Activated T-cell treated with anti-CD3 and anti-CD28 coated beads, Interleukin-2, amount 50 U/mL, for 24 hours (primary cell): ENCODE results near the gene RBM19.

Experiments used
- DNase-seq: peaks from one replicate; pipeline ENCODE4 v3.0.0-alpha.2; 2020
- H3K27ac Mint-ChIP-seq: 2 replicates; pipeline ENCODE4 v1.8.0; 2020; ENCODE audit warnings: mild to moderate bottlenecking, mixed read lengths
- H3K27me3 Mint-ChIP-seq: 2 replicates; pipeline ENCODE4 v1.8.0; 2020; ENCODE audit warnings: mixed read lengths
- H3K36me3 Mint-ChIP-seq: 2 replicates; pipeline ENCODE4 v1.8.0; 2020; ENCODE audit warnings: low read depth, mixed read lengths
- H3K4me1 Mint-ChIP-seq: 2 replicates; pipeline ENCODE4 v1.8.0; 2020; ENCODE audit warnings: low read depth, mixed read lengths
- H3K4me3 Mint-ChIP-seq: 2 replicates; pipeline ENCODE4 v1.8.0; 2020; ENCODE audit warnings: mild to moderate bottlenecking, moderate library complexity, mixed read lengths
- H3K9me3 Mint-ChIP-seq: 2 replicates; pipeline ENCODE4 v1.8.0; 2020; ENCODE audit warnings: mixed read lengths

The RBM19 gene

GRCh38 chr12:113796852-113797534 lies 169.1 kb downstream of the RBM19 start:
- H3K27ac Mint-ChIP-seq, result no peak overlapping the region
- H3K9me3 Mint-ChIP-seq, result peaks cover 5% of the 10 kb centered on the region
- no peaks in the 10 kb centered on the region for H3K4me1 Mint-ChIP-seq
- no peaks in the 10 kb centered on the region for H3K27me3 Mint-ChIP-seq
- DNase-seq, result no peak
- H3K4me3 Mint-ChIP-seq, result no peak overlapping the region
- peaks cover 3% of the 10 kb centered on the region for H3K36me3 Mint-ChIP-seq

DNA sequence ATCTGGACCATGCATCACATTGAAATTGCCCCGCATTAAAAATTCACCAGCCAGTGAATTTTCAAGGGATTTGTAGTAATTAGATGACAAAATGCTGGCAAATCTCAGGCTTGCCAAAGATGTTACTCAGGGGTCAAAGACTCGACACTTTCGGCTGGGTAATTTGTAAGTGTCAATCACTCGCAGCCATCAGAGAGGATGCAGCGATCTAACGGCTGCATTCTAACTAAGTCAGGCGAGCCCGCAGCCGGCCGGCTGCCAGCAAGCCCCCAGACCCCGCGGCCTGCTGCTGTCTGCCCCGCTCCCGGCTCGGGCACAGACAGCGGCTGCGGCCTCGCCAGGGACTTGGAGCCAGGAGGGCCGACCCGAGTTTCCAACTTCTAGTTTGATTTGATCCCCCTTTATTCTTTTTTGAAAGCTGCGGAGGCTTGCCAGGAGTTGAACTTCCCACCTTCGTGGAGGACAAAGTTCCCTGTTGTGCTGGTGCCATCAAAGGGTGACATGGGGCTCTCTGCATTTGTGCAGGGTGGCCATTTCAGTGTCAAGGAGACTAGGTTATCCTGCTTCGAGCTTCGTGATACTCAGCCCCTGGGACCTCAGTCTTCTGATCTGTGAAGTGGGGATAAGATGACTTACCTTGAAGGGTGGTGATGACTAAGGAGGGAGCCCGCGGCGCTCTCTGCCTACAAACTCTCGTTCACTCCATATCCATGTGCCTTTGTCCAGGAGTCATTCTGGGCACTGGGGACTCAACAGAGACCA lies 169.9 kb downstream of the RBM19 start:
- H3K27me3 Mint-ChIP-seq, result no peaks in the 10 kb centered on the region
- H3K4me3 Mint-ChIP-seq, result no peak overlapping the region
- no peak overlapping the region for H3K27ac Mint-ChIP-seq
- DNase-seq, result no peak
- peaks cover 8% of the 10 kb centered on the region for H3K9me3 Mint-ChIP-seq
- peaks cover 3% of the 10 kb centered on the region for H3K36me3 Mint-ChIP-seq
- no peaks in the 10 kb centered on the region for H3K4me1 Mint-ChIP-seq

- no peaks in the 10 kb centered on the region for H3K4me1 Mint-ChIP-seq
- DNase-seq, result no peak
- no peak overlapping the region for H3K4me3 Mint-ChIP-seq
- H3K27me3 Mint-ChIP-seq, result no peaks in the 10 kb centered on the region
- peaks cover 16% of the 10 kb centered on the region for H3K9me3 Mint-ChIP-seq
- H3K36me3 Mint-ChIP-seq, result peaks cover 3% of the 10 kb centered on the region
- H3K27ac Mint-ChIP-seq, result no peak overlapping the region
These were observed 170.7 kb downstream of the RBM19 start for GRCh38 chr12:113795445-113795844.

DNA sequence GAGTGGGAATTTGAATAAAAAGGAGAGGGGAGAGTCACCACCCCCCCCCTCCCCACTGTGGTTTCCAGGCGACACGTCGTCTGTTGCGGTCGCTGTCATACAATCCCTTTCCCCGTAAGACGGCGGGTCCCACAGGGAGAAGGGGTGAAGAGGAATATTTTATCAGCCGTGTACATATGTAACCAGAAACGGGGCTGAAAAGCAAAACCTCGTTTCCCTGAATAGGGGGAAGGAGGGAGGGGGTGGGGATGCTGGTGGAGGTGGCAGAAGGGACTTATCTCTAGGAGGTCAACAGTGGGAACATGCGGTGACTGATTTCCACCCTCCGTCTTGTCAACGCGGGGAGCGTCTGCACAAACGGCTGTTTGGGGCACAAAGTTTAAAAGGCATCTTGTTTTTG lies 171.4 kb downstream of the RBM19 start:
- no peak for DNase-seq
- peaks cover 3% of the 10 kb centered on the region for H3K36me3 Mint-ChIP-seq
- H3K27me3 Mint-ChIP-seq, result no peaks in the 10 kb centered on the region
- H3K9me3 Mint-ChIP-seq, result peaks cover 23% of the 10 kb centered on the region
- H3K27ac Mint-ChIP-seq, result no peak overlapping the region
- H3K4me1 Mint-ChIP-seq, result no peaks in the 10 kb centered on the region
- H3K4me3 Mint-ChIP-seq, result no peak overlapping the region

DNA sequence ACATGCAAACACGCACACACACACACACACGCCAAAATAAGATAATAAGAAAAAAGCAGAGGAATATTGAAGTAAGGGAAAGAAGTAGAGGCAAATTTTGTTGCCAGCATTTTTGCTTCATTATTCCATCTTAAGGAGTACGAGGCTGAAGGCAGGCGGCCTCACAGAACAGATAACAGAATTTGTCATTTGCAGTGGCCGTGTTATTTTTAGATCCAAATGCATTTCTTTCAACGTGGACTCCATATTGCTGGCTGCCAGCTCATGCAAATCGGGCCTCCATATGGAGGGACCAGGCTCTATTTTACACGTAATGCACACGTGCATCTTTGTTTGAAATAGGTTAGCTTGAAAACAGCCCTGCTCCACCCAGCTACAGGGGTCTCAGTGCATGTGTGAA lies 172.9 kb downstream of the RBM19 start:
- DNase-seq, result no peak
- no peak overlapping the region for H3K4me3 Mint-ChIP-seq
- H3K9me3 Mint-ChIP-seq, result peaks cover 31% of the 10 kb centered on the region
- no peak overlapping the region for H3K27ac Mint-ChIP-seq
- no peaks in the 10 kb centered on the region for H3K27me3 Mint-ChIP-seq
- H3K4me1 Mint-ChIP-seq, result no peaks in the 10 kb centered on the region
- peaks cover 3% of the 10 kb centered on the region for H3K36me3 Mint-ChIP-seq

GRCh38 chr12:113792450-113792849 lies 173.7 kb downstream of the RBM19 start:
- no peak overlapping the region for H3K4me3 Mint-ChIP-seq
- peaks cover 3% of the 10 kb centered on the region for H3K36me3 Mint-ChIP-seq
- H3K4me1 Mint-ChIP-seq, result no peaks in the 10 kb centered on the region
- no peaks in the 10 kb centered on the region for H3K27me3 Mint-ChIP-seq
- no peak for DNase-seq
- H3K27ac Mint-ChIP-seq, result no peak overlapping the region
- H3K9me3 Mint-ChIP-seq, result peaks cover 33% of the 10 kb centered on the region

- no peak for DNase-seq
- Mint-ChIP-seq H3K9me3 (peaks cover 35% of the 10 kb centered on the region), H3K27me3 (peaks cover 2% of the 10 kb centered on the region), H3K4me1 (no peaks in the 10 kb centered on the region), H3K4me3 (no peak overlapping the region), H3K36me3 (peaks cover 3% of the 10 kb centered on the region), H3K27ac (no peak overlapping the region)
These were observed 177.9 kb downstream of the RBM19 start for GRCh38 chr12:113788020-113788856.

GRCh38 chr12:113786107-113786506 lies 180.0 kb downstream of the RBM19 start:
- Mint-ChIP-seq H3K4me3 (no peak overlapping the region), H3K36me3 (no peaks in the 10 kb centered on the region), H3K9me3 (peaks cover 27% of the 10 kb centered on the region), H3K27me3 (peaks cover 22% of the 10 kb centered on the region), H3K27ac (no peak overlapping the region), H3K4me1 (no peaks in the 10 kb centered on the region)
- DNase-seq, result no peak

DNA sequence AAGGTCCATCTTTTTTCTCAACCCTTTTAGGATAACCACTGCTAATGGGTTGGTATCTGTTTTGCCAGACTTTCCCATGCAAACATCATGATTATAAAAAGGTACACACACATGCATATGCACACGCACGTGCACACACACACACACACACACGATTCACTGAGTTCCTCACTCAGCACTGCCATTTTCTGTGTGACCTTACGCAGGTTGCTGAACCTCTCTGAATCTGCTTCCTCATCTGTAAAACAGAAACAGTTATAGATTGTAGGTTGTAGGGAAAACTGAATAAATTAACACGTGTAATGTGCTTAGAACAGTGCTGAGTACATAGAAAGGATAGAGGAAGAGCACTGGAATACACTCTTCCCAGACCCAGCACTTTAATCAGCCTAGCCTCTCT lies 182.3 kb downstream of the RBM19 start:
- no peaks in the 10 kb centered on the region for H3K36me3 Mint-ChIP-seq
- H3K27me3 Mint-ChIP-seq, result peaks cover 40% of the 10 kb centered on the region
- no peak overlapping the region for H3K27ac Mint-ChIP-seq
- H3K9me3 Mint-ChIP-seq, result peaks cover 13% of the 10 kb centered on the region
- H3K4me1 Mint-ChIP-seq, result no peaks in the 10 kb centered on the region
- DNase-seq, result no peak
- no peak overlapping the region for H3K4me3 Mint-ChIP-seq

GRCh38 chr12:113782873-113783272 lies 183.3 kb downstream of the RBM19 start:
- Mint-ChIP-seq H3K9me3 (peaks cover 5% of the 10 kb centered on the region), H3K27ac (no peak overlapping the region), H3K27me3 (peaks cover 48% of the 10 kb centered on the region), H3K36me3 (no peaks in the 10 kb centered on the region), H3K4me3 (no peak overlapping the region), H3K4me1 (no peaks in the 10 kb centered on the region)
- no peak for DNase-seq

DNA sequence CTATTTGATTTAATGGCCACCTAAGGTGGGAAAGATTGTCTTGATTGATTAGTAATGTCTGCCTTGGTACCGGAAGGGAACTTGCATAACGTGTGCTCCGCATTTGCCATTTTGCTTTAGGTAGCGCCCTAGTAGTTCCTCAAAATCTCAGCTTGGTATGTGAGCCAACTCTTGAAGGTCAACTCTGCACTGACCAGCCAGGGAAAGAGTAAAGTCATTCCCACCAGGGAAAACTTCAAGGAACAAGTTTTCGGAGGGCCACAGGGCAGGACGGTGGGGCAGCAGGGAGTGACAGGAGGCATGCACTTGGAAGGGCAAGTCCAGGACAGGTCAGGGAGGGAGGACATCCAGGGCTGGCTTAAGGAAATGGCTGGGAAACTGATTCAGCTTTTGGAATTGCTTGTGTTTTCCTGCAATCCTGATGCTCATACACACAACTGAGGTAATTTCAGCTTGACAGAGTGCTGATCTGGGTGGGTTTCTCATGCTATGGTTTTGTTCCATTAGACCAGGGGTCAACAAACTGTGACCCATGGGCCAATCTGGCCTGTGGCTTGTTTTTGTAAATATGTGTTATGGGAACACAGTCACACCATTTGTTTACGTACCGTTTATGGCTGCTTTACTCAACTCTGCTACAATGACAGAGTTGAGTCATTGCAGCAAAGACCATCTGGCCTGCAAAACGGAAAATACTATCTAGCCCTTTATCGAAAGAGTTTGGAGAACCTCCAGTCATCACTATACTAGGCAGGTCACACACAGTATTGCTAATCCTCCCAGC lies 184.5 kb downstream of the RBM19 start:
- no peaks in the 10 kb centered on the region for H3K4me1 Mint-ChIP-seq
- H3K4me3 Mint-ChIP-seq, result no peak overlapping the region
- DNase-seq, result no peak
- no peaks in the 10 kb centered on the region for H3K36me3 Mint-ChIP-seq
- H3K9me3 Mint-ChIP-seq, result peaks cover 3% of the 10 kb centered on the region
- H3K27ac Mint-ChIP-seq, result no peak overlapping the region
- peaks cover 58% of the 10 kb centered on the region for H3K27me3 Mint-ChIP-seq

GRCh38 chr12:113779774-113780173 lies 186.4 kb downstream of the RBM19 start:
- Mint-ChIP-seq H3K27me3 (peaks cover 70% of the 10 kb centered on the region), H3K4me3 (no peak overlapping the region), H3K36me3 (no peaks in the 10 kb centered on the region), H3K27ac (no peak overlapping the region), H3K4me1 (no peaks in the 10 kb centered on the region), H3K9me3 (peaks cover 3% of the 10 kb centered on the region)
- no peak for DNase-seq

DNA sequence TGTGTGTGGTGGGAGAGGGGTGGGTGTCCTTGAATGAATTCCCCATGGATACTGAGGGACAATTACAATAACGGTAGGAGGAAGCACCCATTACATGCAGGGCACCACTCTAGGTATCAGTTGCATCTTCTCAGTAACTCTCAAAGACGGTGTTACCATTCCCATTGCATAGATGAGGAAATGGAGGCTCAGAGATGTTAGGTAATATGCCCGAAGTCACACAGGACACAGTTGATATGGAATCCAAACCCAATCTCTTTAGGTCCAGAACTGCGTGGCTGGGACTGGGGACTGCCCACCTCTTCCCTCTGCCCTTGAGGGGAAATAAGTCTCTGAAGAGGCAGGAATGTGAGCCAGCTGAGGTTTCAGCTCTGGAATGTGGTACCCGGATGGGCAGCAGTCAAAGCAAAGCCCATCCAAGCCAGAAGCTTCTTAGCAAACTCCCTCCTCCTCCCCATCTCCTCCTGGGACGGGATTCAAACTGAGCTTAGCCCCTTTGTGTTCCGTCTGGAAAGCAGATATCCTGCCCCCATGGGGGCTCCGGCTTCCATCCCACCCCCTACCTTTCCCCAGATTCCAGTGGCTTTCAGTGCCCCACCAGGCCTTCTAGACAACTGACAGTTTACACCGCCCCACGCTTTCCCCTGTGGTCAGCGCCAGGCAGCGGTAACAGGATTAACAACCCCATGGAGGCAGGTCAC lies 187.5 kb downstream of the RBM19 start:
- Mint-ChIP-seq H3K4me3 (no peak overlapping the region), H3K27me3 (peaks cover 78% of the 10 kb centered on the region), H3K9me3 (peaks cover 3% of the 10 kb centered on the region), H3K36me3 (no peaks in the 10 kb centered on the region), H3K27ac (no peak overlapping the region), H3K4me1 (no peaks in the 10 kb centered on the region)
- DNase-seq, result no peak

- Mint-ChIP-seq H3K36me3 (no peaks in the 10 kb centered on the region), H3K9me3 (peaks cover 3% of the 10 kb centered on the region), H3K27ac (no peak overlapping the region), H3K4me1 (no peaks in the 10 kb centered on the region), H3K27me3 (peaks cover 77% of the 10 kb centered on the region), H3K4me3 (no peak overlapping the region)
- no peak for DNase-seq
These were observed 188.4 kb downstream of the RBM19 start for GRCh38 chr12:113777751-113778150.
